ENCODE measurements around the gene LYPD3. TPM values are rescaled to one million over a fixed set of nuclear protein-coding genes. Genes with fewer than 3 reads are reported as not detected.

The LYPD3 gene
- total and polyA plus RNA-seq, 2 experiments from 2014 or later = 4.6 to 13.2 TPM

- no peaks in the 10 kb centered on the region for H3K9me3 ChIP-seq (ENCODE audit: low read depth)
- no peak for TF ChIP-seq EZH2phosphoT487 (IDR thresholded peaks at IDR 0.05; ENCODE audit: low read depth, severe bottlenecking, unreplicated experiment)
- TF ChIP-seq CTCF (IDR thresholded peaks at IDR 0.05; ENCODE audit: poor library complexity) = no peak
- TF ChIP-seq EZH2 (IDR thresholded peaks at IDR 0.05; ENCODE audit: borderline replicate concordance) = no peak
- no peaks in the 10 kb centered on the region for H3K9me2 ChIP-seq (replicated peaks; ENCODE audit: insufficient read depth)
- H3K27me3 ChIP-seq = no peaks in the 10 kb centered on the region
- peak overlapping the region; percentile 20 for H3K4me3 ChIP-seq
- no peaks in the 10 kb centered on the region for H3K4me1 ChIP-seq (ENCODE audit: insufficient read depth)
- 9% methylated on average over 26 of the region's 33 CpGs for WGBS (ENCODE audit: low lambda C conversion rate, missing lambda C conversion rate)
- H3K79me2 ChIP-seq = no peaks in the 10 kb centered on the region
- H3K4me2 ChIP-seq = peak overlapping the region; percentile 84
- H3K27ac ChIP-seq = peak overlapping the region; percentile 52
- DNase-seq (ENCODE audit: low spot score) = no peak
- peak overlapping the region; percentile 61 for H2AFZ ChIP-seq
- no peaks in the 10 kb centered on the region for H4K20me1 ChIP-seq (ENCODE audit: insufficient read depth, poor library complexity, severe bottlenecking)
- no peaks in the 10 kb centered on the region for H3K36me3 ChIP-seq (replicated peaks; ENCODE audit: insufficient read depth, low read depth)
Measured at GRCh38 chr19:43462785-43463380, 2.5 kb downstream of the LYPD3 start.

- peak overlapping the region; percentile 84 for H3K4me2 ChIP-seq
Measured at GRCh38 chr19:43462383-43462782, 3.0 kb downstream of the LYPD3 start.

GRCh38 chr19:43461303-43461702, 4.1 kb downstream of the LYPD3 start:
- Histone ChIP-seq H3K4me1 (ENCODE audit: insufficient read depth) (no peaks in the 10 kb centered on the region), H2AFZ (no peak overlapping the region), H3K4me2 (no peak overlapping the region), H3K9me2 (replicated peaks; ENCODE audit: insufficient read depth) (no peaks in the 10 kb centered on the region), H3K79me2 (no peaks in the 10 kb centered on the region), H3K27ac (no peak overlapping the region), H3K36me3 (replicated peaks; ENCODE audit: insufficient read depth, low read depth) (no peaks in the 10 kb centered on the region), H4K20me1 (ENCODE audit: insufficient read depth, poor library complexity, severe bottlenecking) (no peaks in the 10 kb centered on the region), H3K4me3 (no peak overlapping the region), H3K27me3 (no peaks in the 10 kb centered on the region), H3K9me3 (ENCODE audit: low read depth) (no peaks in the 10 kb centered on the region)
- no peak for TF ChIP-seq EZH2 (IDR thresholded peaks at IDR 0.05; ENCODE audit: borderline replicate concordance)
- TF ChIP-seq CTCF (IDR thresholded peaks at IDR 0.05; ENCODE audit: poor library complexity) = no peak
- TF ChIP-seq EZH2phosphoT487 (IDR thresholded peaks at IDR 0.05; ENCODE audit: low read depth, severe bottlenecking, unreplicated experiment) = no peak
- no peak for DNase-seq (ENCODE audit: low spot score)
- WGBS (ENCODE audit: low lambda C conversion rate, missing lambda C conversion rate) = 94% methylated on average over 11 of the region's 12 CpGs

More at GRCh38 chr19:43462383-43462782, 3.0 kb downstream of the LYPD3 start:
- H3K36me3 ChIP-seq (replicated peaks; ENCODE audit: insufficient read depth, low read depth) = no peaks in the 10 kb centered on the region
- H3K27me3 ChIP-seq = no peaks in the 10 kb centered on the region
- no peak overlapping the region for H3K27ac ChIP-seq
- H4K20me1 ChIP-seq (ENCODE audit: insufficient read depth, poor library complexity, severe bottlenecking) = no peaks in the 10 kb centered on the region
- no peak for DNase-seq (ENCODE audit: low spot score)
- no peaks in the 10 kb centered on the region for H3K79me2 ChIP-seq
- peak overlapping the region; percentile 20 for H3K4me3 ChIP-seq
- no peaks in the 10 kb centered on the region for H3K4me1 ChIP-seq (ENCODE audit: insufficient read depth)
- H3K9me3 ChIP-seq (ENCODE audit: low read depth) = no peaks in the 10 kb centered on the region
- 91% methylated on average over 7 of the region's 7 CpGs for WGBS (ENCODE audit: low lambda C conversion rate, missing lambda C conversion rate)
- no peaks in the 10 kb centered on the region for H3K9me2 ChIP-seq (replicated peaks; ENCODE audit: insufficient read depth)
- no peak overlapping the region for H2AFZ ChIP-seq
- TF ChIP-seq EZH2phosphoT487 (IDR thresholded peaks at IDR 0.05; ENCODE audit: low read depth, severe bottlenecking, unreplicated experiment) (no peak), EZH2 (IDR thresholded peaks at IDR 0.05; ENCODE audit: borderline replicate concordance) (no peak), CTCF (IDR thresholded peaks at IDR 0.05; ENCODE audit: poor library complexity) (no peak)

All from hepatocyte (in vitro differentiated cells).